NCI-H1930 (cell line): ENCODE data around the gene ANXA1.
A peak's percentile ranks its signal among the peaks of the same experiment; 100 is the strongest.

ENCODE experiments used
- DNase-seq, 2 experiments: peaks; one replicate each; lab custom pipeline; 2025; lab: John Stamatoyannopoulos, UW

ANXA1 gene

DNA sequence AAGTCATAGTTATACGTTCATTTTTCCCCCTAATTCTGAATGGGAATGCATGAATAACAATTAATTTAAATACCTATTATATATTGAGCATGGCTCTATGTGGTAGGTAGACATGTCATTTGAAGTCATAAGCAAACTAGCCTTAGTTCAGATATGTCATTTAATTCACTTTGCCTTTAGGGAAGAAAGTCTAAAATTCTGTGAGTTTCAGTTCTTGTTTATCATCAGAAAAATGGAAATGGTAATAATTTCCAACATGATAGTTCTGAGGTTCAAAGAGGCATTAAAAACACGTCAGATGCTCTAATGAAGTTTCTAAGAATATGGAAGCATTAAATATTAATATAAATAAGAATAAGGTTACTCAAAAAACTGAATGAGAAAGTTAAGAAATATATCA is 13.1 kb upstream of the ANXA1 start:
- no peak for DNase-seq

DNA sequence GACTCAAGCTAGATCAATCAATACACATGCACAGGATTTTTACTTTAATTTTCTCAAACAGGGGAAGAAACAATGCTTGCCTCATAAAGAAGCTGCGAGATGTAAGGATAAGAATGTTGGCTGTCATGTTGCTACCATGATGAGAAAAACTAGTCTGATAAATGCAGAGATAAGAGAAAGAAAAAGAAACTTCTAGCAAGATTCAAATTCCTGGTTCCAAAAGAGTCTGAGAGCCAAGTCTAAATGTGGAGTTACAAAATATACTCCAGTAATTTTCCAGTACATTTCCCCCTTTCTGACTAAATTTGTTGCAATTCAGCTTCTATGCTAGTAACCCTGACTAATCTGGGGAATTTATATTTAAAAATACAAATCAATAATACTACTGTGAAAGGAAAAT is 10.4 kb upstream of the ANXA1 start:
- DNase-seq: no peak

DNA sequence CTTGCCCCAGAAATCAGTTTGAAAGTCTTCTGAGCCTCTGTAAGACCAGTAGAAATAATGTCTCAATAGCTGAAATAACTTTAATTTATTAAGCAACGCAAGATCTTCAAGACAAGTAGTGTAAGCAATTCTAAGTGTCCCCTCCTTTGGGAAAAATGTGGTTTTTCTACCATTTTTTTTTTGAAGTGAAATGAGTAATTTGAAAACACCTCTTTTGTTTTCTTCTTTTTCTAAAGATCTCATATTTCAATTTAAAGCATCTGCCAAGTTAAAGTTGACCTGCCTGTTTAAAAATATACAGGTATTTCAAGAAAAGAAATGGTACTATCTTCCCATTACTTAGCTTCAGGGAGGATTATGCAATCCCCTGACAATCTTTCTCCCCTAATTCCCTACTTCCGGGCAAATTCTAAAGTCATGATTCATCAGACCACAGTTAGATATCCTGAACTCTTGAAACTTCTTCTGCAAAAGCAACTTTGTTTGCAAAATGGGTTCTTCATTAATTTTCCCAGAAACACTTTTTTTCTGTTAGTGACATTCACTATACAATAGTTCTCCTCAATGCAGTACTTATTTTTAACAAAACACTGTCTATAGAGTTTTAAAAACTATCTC is 7.8 kb upstream of the ANXA1 start:
- no peak for DNase-seq

DNA sequence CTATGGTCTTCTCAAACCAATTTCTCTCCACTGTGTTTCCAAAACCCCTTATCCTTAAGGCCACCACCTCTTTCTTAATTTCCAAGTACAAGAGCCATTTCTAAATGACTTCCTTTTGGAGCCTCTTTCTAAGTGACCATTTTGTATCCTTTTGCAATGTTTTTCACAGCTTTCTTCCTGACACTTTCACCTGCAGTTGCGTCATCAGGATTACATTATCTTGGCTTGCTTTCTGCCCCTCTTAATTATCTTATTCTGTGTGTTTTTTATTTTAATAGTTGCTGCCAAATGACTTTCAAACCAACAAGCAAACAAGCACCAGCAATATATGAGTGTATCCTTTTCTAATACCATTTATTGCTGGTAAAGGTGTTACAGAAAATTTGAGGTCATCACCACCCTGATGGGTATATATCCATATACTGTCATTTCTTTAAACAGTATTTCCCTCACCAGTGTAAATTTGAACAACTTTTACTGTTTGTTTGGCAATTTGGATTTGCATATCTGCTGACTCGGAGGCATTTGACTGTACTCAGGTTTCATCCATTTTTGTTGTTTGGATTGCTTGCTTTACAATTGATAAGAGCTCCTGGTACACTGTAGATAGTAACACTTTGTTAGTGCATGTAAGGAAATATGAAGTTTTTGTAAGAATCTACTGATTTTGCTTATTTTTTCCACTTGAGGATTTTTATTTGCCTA is 5.4 kb upstream of the ANXA1 start:
- peak in 1 of 2 experiments; percentile 15 for DNase-seq

DNA sequence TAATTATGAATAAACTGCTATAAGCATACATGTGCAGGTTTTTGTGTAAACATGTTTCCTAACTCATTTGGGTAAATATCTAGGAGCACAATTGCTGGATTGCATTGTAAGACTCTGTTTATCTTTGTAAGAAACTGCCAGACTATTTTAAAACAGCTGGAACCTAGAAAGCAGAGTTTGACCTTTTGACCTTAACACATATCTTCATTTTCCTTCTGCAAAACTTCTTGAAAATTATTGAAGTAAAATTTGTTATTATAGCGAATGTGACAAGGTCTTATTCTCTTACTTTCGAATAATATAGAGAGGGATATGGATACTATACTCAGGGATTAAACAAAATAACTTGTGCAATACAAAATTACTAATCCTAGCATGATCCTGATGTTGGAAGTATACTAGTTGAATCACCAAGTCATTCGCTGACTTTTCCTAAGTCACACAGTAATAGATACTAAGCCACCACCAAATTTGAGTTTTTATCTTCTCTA is 3.2 kb upstream of the ANXA1 start:
- no peak for DNase-seq

DNA sequence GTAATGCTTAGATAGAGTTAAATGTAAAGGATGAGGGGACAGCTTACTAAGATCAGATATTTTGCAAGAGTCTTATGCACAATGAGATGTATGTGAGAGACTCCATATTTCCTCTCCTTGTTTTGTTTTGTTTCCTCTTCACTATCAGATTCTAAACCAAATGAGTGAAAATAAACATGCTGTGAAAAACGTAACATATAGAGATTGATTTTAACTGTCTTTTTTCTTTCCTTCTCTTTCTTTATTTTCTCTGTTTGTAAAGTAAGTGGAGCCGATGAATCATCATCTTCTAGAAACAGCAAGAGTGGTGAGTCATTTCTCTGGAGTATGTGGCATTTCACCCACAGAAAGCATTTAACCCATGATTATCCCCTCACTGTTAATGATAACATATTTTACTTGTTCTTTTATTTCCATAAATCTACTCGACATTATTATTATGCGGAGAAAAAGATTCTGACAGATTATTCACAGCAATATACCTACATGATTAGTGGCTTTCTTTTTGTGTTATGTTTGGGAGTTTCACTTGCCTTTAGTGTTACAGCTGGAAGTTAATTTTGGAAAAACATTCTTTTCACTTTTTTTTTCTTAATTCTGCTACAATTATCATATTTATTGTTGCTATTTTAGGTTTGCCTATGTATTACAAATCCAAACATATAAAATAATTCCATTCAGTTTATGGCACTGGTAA is 2.1 kb upstream of the ANXA1 start:
- DNase-seq: no peak

DNA sequence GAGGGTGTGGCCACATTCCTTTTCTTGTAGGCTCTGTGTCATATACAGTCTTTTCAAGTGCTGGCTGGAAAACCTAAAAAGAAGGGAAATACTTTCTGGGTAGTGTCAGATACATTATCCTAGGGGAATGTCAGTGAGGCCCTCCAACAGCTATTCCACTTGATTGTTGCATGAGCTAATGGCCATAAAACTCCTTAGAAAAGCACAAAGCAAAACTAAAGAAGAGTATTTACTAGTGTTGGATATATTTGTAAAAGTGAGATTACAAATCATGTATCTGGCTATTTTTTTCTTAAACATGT is 829 bp downstream of the ANXA1 start:
- DNase-seq: no peak

DNA sequence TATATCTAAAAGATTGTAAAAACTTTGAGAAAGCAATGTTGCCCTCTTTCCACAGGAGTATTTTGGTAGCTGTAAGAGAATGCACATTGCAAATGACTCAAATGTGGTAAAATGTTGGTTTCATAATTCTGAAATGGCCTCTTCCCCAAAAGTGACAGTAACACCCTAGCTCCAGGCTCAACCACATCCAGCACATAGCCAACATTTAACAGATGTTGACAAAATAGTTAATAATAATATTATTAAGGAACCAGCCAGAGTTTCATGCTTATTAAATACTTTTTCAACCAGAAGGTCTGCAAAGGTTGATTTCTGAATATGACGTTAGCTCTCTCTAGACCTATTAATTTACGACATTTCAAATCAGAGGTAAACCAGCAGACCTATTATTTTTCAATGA is 1.3 kb downstream of the ANXA1 start:
- no peak for DNase-seq

DNA sequence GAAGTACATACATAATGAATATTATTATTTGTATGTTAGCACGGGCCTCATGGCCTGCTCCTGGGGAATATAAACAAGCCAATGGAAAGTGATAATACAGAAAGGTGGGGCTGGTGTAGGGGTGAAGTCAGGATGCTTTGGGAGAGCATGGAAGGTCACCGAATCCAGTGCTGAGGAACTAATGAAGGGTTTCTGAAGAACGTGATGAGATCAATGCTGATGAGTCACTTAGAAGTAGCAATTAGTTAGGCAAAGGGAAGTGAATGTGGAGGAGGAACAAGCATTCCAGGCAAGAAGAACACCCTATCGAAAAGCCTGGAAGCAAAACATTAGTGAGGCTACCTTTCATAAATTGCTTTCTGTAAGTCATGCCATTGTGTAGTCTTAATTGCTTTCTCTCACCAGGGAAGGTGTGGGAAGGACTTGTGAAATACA is 2.1 kb downstream of the ANXA1 start:
- no peak for DNase-seq

DNA sequence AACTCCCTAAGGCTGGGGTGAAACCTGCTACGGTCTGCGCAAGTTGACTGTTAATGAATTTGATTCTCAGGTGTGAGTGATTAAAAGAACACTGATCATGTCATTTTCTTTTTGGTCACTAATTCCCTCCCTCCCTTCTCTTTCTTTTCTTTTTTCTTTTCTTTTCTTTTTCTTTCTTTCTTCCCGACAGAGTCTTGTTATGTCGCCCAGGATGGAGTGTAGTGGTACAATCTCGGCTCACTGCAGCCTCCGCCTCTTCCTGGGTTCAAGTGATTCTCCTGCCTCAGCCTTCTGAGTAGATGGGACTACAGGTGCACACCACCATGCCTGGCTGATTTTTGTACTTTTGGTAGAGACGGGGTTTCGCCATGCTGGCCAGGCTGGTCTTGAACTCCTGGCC is 2.6 kb downstream of the ANXA1 start:
- no peak for DNase-seq

DNA sequence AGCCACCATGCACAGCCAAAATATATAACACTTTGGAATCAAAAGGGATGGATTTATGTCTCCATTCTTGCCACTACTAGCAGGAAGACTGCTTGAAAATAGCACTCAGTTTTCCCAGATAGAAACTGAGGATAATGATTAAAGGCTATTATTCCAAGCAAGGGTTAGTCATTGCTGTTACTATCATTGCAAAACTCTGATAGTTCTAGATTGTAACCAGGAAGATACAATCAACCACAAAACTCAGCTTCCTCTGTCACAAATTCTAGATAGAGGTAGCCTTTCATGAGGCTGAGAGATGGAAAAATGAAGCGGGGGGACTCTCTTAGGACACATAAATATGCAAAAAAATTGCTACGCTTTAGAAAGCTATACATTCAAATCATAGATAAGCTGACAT is 3.1 kb downstream of the ANXA1 start:
- no peak for DNase-seq

DNA sequence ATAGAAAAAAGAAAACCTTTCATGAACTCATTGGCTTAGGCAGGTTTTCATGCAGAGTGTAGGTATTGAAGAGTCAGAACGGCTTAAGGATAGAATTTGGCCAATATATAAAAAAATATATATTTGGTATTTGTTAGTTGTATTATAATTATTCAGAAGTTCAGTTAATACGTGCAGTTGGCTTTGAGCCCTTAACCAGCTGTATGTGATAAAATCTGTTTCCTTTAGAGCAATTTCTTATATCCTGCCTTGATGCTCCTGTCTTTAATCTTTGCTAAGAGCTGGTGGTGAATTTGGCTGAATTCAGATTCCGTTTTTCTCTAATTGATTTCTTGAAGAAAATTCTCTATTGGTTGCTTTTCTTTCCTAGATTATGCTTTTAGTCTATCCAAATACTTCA is 3.7 kb downstream of the ANXA1 start:
- DNase-seq: no peak

DNA sequence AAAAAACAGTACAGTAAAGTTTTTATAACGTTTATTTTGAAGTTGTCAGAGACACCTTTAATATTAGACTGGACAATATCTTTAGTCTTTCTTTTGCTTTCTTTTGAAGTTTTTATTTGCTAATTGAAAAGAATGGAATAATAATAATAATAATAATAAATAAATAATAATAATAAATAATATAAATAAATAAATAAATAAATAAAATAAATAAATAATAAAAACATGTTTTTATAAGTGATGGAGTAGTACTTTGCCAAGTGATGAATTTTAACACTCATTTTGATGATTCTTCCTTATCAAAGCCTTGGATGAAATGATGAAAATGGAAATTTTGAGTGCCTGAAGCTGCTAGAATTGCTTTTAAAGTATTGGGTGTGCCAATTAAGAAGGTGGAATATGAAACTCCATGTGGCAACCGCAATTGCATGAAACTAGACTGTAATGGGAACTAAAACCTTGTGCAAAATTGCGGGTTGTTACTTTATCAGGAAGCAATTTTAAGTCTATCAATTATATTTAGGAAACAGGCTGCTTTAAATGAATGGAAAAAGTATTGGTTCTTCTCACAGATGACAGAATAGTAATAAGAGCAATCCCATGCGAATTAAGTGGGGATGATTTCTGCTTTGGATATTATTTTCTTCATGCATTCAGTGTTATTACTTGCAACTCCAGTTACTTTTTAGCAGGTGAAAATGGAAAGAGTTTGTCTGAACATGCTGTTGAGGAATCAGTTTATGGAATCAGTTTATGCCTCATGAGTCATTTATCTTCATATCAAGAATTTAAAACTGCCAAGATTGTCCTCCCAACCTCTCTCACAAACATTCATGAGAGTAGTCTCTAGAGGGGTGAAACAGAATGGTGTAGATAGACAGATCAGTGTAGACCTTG is 4.6 kb downstream of the ANXA1 start:
- no peak for DNase-seq

DNA sequence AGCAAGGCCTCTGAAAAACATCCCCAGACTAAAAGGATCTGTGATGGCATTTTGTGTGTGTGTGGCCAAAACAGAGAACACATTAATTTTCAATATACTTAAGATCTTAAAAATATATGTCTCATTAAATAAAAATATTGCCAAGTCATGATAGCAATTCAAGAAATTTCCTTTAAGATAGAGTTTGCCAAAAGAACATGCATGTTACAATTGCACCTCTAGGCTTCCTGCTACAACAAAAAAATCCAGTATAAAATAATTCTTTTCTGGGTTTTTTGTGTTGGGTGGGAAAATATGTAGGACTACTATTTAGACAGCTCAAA is 5.2 kb downstream of the ANXA1 start:
- DNase-seq: no peak

DNA sequence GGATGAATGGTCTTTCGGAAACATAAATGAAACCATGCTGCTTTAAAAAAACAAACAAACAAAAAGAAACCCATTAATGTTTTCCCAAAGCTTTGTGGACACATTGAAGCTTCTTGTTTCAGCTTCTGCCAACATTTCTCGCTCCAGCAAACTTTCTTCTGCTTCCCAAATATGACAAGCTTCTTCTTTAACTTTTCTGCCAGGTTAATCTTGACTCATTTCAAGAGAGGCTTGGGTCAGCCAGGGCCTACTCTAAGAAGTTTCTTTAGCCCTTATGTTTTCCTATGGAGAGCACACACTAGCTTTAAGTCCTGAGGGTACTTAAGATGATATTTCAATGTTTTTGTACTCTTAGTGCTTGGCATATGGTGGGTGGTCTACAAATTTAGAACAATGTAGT is 6.1 kb downstream of the ANXA1 start:
- no peak for DNase-seq

DNA sequence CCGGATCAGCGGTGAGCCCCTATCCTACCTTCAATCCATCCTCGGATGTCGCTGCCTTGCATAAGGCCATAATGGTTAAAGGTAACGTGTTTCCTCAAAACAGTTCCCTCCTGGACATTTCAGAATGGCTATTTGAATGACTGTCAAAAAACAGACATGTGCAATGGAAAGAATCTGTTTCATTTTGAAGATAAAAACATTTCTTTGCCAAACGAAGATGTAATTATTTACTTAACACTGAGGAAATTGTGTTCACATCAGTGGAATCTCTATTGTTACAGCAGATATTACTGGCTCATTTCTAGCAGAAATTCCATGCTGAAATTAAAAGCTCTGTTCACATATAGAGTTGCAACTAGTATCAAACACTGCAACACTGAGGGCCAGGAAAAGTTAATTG is 7.1 kb downstream of the ANXA1 start:
- no peak for DNase-seq

DNA sequence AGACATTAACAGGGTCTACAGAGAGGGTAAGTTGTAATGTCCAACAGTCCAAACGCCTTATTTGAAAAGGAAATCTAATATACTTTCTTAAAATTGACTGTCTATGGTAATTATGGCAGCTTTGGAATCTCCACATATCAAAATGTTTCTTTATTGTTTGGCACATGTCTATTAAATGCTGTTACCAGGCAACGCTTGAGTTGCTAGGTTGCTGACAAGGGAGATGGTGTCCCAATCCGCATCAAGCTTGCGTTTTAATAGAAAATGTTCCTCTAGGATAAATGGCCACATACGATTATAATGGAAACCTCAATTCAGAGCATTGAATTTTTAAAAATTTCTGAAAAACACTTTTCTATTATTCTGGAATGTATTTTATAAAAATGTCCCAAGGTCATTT is 9.2 kb downstream of the ANXA1 start:
- DNase-seq: no peak

DNA sequence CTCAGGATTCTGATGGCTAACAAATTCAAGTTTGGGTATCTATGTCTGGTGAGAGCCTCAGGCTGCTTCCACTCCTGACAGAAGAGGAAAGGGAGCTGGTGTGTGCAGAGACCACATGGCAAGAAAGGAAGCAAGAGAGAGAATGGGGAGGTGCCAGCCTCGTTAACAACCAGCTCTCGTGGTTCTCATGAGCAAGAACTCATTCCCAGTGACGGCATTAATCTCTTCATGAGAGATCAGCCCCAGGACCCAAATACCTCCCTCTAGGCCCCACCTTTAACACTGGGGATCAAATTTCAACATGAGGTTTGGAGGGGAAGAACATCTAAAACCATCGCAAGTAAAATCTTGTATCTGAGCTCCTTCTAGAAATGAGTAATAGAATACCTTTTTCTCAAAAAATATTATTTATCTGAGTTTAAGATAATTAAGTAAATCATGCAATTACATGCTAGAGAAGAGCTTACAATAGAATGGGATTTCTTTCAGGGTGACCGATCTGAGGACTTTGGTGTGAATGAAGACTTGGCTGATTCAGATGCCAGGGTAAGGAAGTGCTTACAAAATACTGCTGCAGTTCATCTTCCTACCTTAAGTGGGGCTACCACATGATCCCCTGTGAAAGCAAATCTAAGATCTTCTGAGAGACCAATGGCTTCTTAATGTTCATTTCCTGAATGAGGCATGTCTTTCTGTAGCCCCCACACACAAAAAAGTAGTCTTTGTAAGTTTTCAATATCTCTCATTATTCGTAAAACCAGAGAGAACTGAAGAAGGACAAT is 11.5 kb downstream of the ANXA1 start:
- DNase-seq: no peak

DNA sequence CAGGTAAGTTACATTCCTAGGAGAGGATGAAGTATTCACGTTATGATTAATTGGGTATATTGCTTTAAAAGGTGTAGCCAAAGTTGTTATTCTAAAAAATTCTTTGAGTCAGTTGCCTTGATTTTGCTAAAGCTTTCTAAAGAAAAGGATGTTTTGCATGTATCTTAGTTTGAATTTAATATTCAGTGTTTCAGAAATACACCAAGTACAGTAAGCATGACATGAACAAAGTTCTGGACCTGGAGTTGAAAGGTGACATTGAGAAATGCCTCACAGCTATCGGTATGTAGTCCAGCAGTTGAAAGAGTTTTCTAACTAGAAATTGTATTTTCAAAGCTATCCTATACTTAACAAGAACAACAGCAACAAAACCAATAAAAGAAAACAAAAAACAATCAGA is 14.2 kb downstream of the ANXA1 start:
- DNase-seq: no peak

DNA sequence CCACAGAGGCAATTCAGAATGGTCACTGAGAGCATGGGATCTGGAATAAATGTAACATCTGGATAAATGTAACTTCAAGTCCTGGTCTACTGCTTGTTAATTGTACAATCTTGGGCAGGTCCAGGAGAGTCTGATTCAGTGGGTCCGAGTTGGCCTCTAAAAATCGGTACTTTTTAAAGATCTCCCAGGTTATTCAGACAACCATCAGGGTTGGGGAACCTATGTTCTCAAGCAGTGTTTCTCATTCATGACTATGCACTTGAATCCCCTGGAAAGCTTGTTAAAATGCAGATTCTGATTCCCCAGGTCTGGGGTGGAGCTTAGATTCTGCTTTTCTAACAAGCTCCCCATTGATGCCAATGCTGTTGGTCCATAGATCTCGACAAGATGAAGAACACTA is 14.8 kb downstream of the ANXA1 start:
- DNase-seq: no peak

DNA sequence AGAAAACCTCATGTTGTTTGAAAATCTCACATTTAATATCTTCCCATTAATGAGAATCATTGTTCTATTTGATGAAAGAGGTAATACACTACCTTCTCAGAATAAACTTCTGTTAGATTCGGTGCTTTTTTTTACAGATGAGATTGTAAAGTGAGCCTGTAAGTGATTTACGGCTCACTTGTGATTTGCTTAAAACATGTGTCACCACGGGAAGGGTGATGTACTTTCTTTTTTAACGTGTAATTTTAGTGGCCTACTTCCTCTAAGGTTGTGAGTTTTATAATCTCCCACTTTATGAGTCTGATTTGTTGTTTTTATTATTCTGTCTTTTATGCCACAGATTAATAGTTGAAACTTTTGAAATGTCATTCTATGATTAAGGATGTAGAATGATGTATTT is 15.9 kb downstream of the ANXA1 start:
- DNase-seq: no peak
